NCI-H82 (cell line): ENCODE measurements around the gene CIC.
A peak's percentile ranks its signal among the peaks of the same experiment; 100 is the strongest.

Experiments used
- DNase-seq: peaks from one replicate; lab custom pipeline; 2025; lab: John Stamatoyannopoulos, UW

CIC gene

DNA sequence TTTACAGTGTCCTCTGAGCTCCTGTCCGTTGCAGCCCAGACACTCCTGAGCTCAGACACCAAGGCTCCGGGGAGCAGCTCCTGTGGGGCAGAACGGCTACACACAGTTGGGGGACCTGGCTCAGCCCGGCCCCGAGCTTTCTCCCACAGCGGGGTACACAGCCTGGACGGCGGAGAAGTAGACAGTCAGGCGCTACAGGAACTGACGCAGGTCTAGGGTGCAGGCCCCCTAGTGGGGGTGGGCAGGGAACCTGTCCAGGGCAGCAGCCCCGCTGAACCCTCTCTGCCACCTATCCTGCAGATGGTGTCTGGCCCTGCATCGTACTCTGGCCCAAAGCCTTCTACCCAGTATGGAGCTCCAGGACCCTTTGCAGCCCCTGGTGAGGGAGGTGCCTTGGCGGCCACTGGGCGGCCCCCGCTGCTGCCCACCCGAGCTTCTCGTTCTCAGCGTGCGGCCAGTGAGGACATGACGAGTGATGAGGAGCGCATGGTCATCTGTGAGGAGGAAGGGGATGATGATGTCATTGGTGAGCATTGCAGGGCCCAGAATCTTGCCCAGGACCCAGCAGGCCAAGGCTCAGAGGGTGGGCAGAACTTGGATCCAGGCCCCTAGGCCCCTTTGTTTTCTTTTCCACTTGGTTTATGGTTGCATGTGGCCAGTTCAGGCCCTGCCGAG, 20.0 kb downstream of the CIC start:
- no peak for DNase-seq

GRCh38 chr19:42289556-42290041, 20.5 kb downstream of the CIC start:
- no peak for DNase-seq

DNA sequence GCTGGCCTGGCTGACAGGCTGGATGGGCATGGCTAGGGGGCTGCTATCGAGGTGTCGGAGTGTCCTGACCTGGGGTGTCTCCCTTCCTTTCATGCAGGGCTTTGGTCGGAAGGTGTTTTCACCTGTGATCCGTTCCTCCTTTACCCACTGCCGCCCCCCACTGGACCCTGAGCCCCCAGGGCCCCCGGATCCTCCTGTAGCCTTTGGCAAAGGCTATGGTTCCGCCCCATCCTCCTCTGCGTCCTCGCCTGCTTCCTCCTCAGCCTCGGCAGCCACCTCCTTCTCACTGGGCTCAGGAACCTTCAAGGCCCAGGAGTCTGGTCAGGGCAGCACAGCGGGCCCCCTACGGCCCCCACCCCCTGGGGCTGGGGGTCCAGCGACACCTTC, 21.1 kb downstream of the CIC start:
- DNase-seq, result no peak

GRCh38 chr19:42290523-42291434, 21.7 kb downstream of the CIC start:
- peak; percentile 77 for DNase-seq

DNA sequence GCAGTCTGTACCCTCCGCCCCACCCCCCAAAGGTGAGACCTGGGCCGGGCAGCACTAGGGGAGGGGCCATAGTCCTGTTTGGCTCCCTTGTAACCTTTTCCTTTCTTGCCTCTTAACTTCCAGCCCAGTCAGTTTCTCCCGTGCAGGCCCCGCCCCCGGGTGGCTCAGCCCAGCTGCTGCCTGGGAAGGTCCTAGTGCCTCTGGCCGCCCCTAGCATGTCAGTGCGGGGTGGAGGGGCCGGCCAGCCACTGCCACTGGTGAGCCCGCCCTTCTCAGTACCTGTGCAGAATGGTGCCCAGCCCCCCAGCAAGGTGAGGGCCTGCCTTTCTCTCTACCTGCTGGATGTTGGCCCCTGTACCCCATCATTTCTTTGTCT, 22.4 kb downstream of the CIC start:
- DNase-seq, result no peak

GRCh38 chr19:42292042-42292960, 23.2 kb downstream of the CIC start:
- no peak for DNase-seq

GRCh38 chr19:42292963-42293362, 23.9 kb downstream of the CIC start:
- no peak for DNase-seq

- no peak for DNase-seq
These were observed 24.5 kb downstream of the CIC start for GRCh38 chr19:42293540-42293939.

DNA sequence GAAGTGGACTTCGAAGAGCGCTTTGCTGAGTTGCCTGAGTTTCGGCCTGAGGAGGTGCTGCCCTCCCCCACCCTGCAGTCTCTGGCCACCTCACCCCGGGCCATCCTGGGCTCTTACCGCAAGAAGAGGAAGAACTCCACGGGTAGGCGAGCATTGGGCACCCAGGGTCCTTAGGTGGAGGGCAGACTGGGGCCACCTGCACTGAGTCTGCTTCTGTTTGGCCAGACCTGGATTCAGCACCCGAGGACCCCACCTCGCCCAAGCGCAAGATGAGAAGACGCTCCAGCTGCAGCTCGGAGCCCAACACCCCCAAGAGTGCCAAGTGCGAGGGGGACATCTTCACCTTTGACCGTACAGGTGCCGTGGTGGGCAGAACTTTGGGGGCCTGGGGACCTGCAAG, 24.9 kb downstream of the CIC start:
- DNase-seq, result no peak

DNA sequence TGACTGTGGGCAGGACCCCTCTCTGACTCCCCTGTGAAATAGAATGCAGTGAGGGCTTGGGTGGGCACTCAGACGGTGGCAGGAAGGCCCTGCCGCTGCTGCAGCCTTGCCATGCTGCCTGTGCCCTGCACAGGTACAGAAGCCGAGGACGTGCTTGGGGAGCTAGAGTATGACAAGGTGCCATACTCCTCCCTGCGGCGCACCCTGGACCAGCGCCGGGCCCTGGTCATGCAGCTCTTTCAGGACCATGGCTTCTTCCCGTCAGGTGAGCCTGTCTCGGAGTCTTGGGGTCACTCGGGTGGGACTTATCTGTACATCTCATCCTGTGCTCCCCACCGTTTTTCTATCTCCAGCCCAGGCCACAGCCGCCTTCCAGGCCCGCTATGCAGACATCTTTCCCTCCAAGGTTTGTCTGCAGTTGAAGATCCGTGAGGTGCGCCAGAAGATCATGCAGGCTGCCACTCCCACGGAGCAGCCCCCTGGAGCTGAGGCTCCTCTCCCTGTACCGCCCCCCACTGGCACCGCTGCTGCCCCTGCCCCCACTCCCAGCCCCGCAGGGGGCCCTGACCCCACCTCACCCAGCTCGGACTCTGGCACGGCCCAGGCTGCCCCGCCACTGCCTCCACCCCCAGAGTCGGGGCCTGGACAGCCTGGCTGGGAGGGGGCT, 25.6 kb downstream of the CIC start:
- no peak for DNase-seq

- no peak for DNase-seq
These were observed 26.3 kb downstream of the CIC start for GRCh38 chr19:42295342-42295741.

DNA sequence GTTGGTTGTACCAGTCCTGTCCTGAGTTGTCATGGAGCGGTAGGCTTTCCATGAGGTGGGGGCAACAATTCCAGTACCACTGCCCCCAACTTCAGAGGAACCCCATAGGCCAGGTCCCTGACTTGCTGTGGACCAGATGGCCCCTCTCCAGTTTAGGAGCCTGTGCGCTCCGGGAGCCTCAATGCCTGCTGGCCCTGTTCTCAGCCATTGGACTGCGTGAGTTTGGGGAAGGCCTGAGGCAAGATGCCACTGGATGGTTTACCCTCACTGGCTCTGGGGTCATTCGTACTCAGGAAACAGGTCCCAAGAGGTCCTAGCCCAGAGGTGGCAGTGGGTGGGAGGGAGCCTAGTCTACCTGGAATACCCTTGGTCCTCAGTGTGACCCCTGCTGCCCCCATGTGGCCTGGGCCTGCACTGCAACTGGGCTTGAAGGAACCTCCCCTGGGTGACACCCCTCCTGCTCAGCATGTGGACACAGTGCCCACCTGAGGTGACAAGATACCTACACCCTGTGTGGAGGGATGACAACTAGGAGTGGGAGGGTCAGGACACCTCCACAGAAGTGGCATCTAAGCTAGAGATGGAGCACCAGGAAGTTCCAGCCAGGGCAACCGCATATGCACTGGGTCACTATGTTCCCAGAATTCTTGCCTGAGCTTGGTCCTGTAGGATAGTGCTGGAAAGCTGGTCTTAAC, 26.9 kb downstream of the CIC start:
- DNase-seq, result peak; percentile 89

DNA sequence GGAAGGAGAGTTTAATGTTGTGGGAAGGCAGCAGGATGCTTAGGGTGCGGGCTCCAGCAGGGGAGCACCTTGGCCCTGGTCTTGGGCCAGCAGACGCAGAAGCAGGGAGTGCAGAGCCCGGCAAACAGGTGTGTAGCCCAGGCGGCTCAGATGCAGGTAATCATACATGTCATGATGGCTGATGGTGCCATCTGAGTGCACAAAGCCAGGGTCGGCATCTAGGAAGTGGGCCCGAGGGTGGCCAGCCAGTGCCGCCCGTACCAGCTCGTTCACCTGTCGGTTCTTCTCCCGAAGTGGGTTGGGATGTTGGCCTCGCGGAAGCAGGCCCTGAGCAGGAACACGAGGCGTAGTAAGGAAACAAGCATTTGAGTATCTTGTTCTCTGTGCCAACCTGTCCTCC, 28.0 kb downstream of the CIC start:
- no peak for DNase-seq

GRCh38 chr19:42301646-42302203, 32.7 kb downstream of the CIC start, which contains the start of gene PRR19:
Gene PRR19, plus strand, starts transcription at chr19:42302132. Its CDS starts 7,453 bp downstream, at chr19:42309585.
- DNase-seq, result peak; percentile 63

- peak; percentile 58 for DNase-seq
These were observed 34.0 kb downstream of the CIC start for GRCh38 chr19:42303101-42303464.

- DNase-seq, result no peak
These were observed 34.8 kb downstream of the CIC start for GRCh38 chr19:42303876-42304275.

- peak; percentile 34 for DNase-seq
These were observed 37.6 kb downstream of the CIC start for GRCh38 chr19:42306646-42307045.

DNA sequence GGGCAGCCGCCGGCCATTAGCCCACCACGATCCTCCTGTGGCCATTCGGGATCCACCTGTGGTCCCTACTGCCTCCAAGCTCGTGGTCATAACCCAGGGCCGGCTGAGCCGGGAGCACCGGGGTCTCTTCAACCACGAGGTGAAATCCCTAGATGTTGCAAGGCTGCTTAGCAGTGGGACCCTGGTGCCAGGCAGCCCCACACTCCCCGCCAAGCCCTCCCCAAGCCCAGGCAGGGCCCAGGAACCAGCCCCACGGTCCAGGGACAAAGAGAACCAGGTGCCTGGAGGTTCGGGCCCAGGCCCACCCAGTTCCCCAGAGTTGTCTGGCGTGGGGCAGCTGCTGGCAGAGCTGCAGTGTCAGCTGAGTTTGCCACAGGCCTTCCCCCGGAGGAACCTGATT, 40.6 kb downstream of the CIC start:
- no peak for DNase-seq

DNA sequence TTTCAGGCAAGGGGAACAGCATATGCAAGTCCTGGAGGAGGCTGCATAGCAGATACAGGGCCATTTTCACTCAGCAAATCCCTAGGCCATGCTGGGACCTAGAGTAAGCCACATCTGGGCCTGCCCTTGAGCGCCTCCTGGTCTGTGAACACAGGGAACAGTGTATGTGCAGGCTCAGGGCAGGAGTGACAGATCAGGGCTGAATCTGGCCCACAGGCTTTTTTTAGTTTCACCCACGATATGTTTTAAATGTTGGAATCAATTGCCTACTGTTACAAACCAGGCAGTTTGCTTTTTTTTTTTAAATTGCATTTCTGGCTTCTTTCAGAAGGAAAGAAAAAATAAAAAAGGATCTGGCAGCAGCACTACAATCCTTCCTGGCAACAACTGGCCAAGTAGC, 42.6 kb downstream of the CIC start:
- peak; percentile 74 for DNase-seq

DNA sequence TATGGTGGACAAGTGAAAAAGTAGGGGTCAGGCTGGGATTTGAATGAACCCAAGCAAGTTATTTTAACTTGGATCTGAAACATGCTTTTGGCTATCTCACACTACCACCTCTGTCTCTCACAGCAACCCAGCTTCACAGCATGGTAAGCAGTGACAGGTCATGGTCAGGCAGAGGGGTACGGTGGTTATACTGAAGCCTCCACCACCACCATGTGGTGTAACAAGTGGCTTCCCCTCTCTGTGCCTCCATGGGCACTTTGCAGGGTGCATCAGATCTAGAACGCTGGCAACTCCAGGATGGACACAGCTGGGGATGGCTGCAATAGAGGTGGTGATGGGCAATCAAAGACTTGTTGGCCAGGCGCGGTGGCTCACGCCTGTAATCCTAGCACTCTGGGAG, 43.3 kb downstream of the CIC start:
- no peak for DNase-seq
